Epithelial cell of proximal tubule (primary cell): ENCODE results near the gene SGPL1. TPM values are rescaled to one million over a fixed set of nuclear protein-coding genes. Genes with fewer than 3 reads are reported as not detected.
A peak's percentile ranks its signal among the peaks of the same experiment; 100 is the strongest.

Experiments
- DNase-seq: peaks from one replicate; pipeline ENCODE4 v3.0.0-alpha.2; 2011; ENCODE audit warnings: low read depth
- H3K4me3 ChIP-seq: 2 replicates; pipeline ENCODE4 v1.5.1; 2011; ENCODE audit warnings: low read depth, mild to moderate bottlenecking, low read length
- CTCF ChIP-seq: conservative IDR thresholded peaks from 2 replicates; pipeline ENCODE4 v1.5.1; 2012; ENCODE audit warnings: low read depth, mild to moderate bottlenecking, low read length
- total RNA-seq: library from RNA; depleted of rRNA; stranded (reverse); fragments of >200 nt; gene quantifications from 2 replicates; pipeline ENCODE4 v1.2.3, GENCODE V29; 2015

The SGPL1 gene
- total RNA-seq, 1 donor from 2014 or later, result 35.7 TPM

- TF ChIP-seq CTCF, result no peak
- DNase-seq, result no peak
Observed at GRCh38 chr10:70863470-70864160, 47.9 kb downstream of the SGPL1 start.

GRCh38 chr10:70864935-70865334 is 49.2 kb downstream of the SGPL1 start:
- TF ChIP-seq CTCF, result no peak
- DNase-seq, result no peak
- H3K4me3 ChIP-seq, result no peak overlapping the region

More at GRCh38 chr10:70863470-70864160, 47.9 kb downstream of the SGPL1 start:
- H3K4me3 ChIP-seq, result no peak overlapping the region

- no peak for TF ChIP-seq CTCF
- DNase-seq, result no peak
- H3K4me3 ChIP-seq, result no peak overlapping the region
Observed at GRCh38 chr10:70866424-70866823, 50.7 kb downstream of the SGPL1 start.

- TF ChIP-seq CTCF, result no peak
- no peak for DNase-seq
- no peak overlapping the region for H3K4me3 ChIP-seq
Observed at GRCh38 chr10:70872291-70872690, 56.5 kb downstream of the SGPL1 start.

- DNase-seq, result no peak
- no peak for TF ChIP-seq CTCF
Observed at GRCh38 chr10:70874061-70874460, 58.3 kb downstream of the SGPL1 start.

GRCh38 chr10:70879207-70879606 is 63.5 kb downstream of the SGPL1 start:
- no peak for DNase-seq
- TF ChIP-seq CTCF, result no peak
- H3K4me3 ChIP-seq, result no peak overlapping the region

More at GRCh38 chr10:70874061-70874460, 58.3 kb downstream of the SGPL1 start:
- no peak overlapping the region for H3K4me3 ChIP-seq

- TF ChIP-seq CTCF, result peak; percentile 96
- peak; percentile 33 for DNase-seq
- no peak overlapping the region for H3K4me3 ChIP-seq
Observed at GRCh38 chr10:70880077-70880534, 64.4 kb downstream of the SGPL1 start.
